A549 (cell line): ENCODE data around the gene ELAPOR1. TPM values are rescaled to one million over a fixed set of nuclear protein-coding genes. Genes with fewer than 3 reads are reported as not detected.
A peak's percentile ranks its signal among the peaks of the same experiment; 100 is the strongest.
"Not testable (repeated sequence)": the region's sequence is repeated elsewhere in the genome, so short reads cannot be mapped to it uniquely, and the experiment has no call there.

Experiments used
- ATAC-seq, 2 experiments: fragments of 200-7000 bp in 1 of 2; fragments of >200 bp in 1 of 2; cut with Nextera tagmentation in 1 of 2; cut with Tn5 transposase in 1 of 2; 3 replicates each; pipeline versions ENCODE4 v1.8.0 to v1.9.1; 2018 to 2020; ENCODE audit warnings: mild to moderate bottlenecking in 1 of 2, moderate library complexity in 1 of 2
- CTCF ChIA-PET: fragments of 300-600 bp; sonication (Branson Sonifier 250); formaldehyde crosslinking; extraction: SDS; loops from one replicate; lab custom pipeline; 2021; ENCODE audit warnings: antibody characterized with exemption, inconsistent platforms; lab: Yijun Ruan, JAX
- POLR2A ChIA-PET: fragments of 350-600 bp; formaldehyde crosslinking; extraction: SDS; loops from one replicate; lab custom pipeline; 2021; ENCODE audit warnings: antibody characterized with exemption, inconsistent platforms; lab: Yijun Ruan, JAX
- DNase-seq, 2 experiments: peaks; one replicate each; pipeline versions ENCODE4 v3.0.0 to v3.0.0-alpha.2; 2011 to 2016; ENCODE audit warnings: low read depth in 1 of 2, low spot score in 1 of 2
- FAIRE-seq: peaks from 2 replicates; lab custom pipeline; 2011; peaks lifted over from hg19 to GRCh38; lab: Jason Lieb, UNC
- H3K27ac ChIP-seq, 2 experiments: fragments of >200 bp; sonication (Bioruptor Twin); formaldehyde crosslinking; 3 replicates each; pipeline ENCODE4 v1.5.1; 2016 to 2017
- H3K4me1 ChIP-seq: fragments of >200 bp; sonication (Bioruptor Twin); formaldehyde crosslinking; 3 replicates; pipeline ENCODE4 v1.6.1; 2016
- H3K4me2 ChIP-seq: fragments of >200 bp; sonication (Bioruptor Twin); formaldehyde crosslinking; 3 replicates; pipeline ENCODE4 v1.6.1; 2016
- H3K4me3 ChIP-seq: fragments of >200 bp; sonication (Bioruptor Twin); formaldehyde crosslinking; 3 replicates; pipeline ENCODE4 v1.5.1; 2016
- H3K9me3 ChIP-seq: fragments of >200 bp; sonication (Bioruptor Twin); formaldehyde crosslinking; 3 replicates; pipeline ENCODE4 v1.6.1; 2016
- ESRRA ChIP-seq: fragments of 150-350 bp; IDR thresholded peaks from 2 replicates; pipeline ENCODE4 v1.6.1; 2014; ENCODE audit warnings: mild to moderate bottlenecking, low read length, borderline replicate concordance
- FOSL2 ChIP-seq, 2 experiments: fragments of 450-650 bp in 1 of 2; fragments of >200 bp in 1 of 2; sonication (Bioruptor Twin) in 1 of 2; formaldehyde crosslinking; IDR thresholded peaks; 2 replicates each; pipeline versions ENCODE4 v1.5.0 to v1.6.1; 2016 to 2020; ENCODE audit warnings: mild to moderate bottlenecking in 1 of 2, moderate library complexity in 1 of 2
- HEYL ChIP-seq: fragments of 250-450 bp; sonication (Bioruptor Pico); IDR thresholded peaks from 2 replicates; pipeline ENCODE4 v1.8.0; 2021; ENCODE audit warnings: mild to moderate bottlenecking, moderate library complexity
- HMGXB4 ChIP-seq: fragments of 250-450 bp; sonication (Bioruptor Pico); IDR thresholded peaks from 2 replicates; pipeline ENCODE4 v1.5.0; 2021; ENCODE audit warnings: mild to moderate bottlenecking, moderate library complexity, borderline replicate concordance
- KDM1A ChIP-seq: fragments of 200-600 bp; sonication (generic); IDR thresholded peaks from 2 replicates; pipeline ENCODE4 v1.6.1; 2016; ENCODE audit warnings: low read depth, mild to moderate bottlenecking
- MAFK ChIP-seq: fragments of 450-650 bp; IDR thresholded peaks from 2 replicates; pipeline ENCODE4 v1.6.1; 2014; ENCODE audit not compliant: partially characterized antibody
- MAX ChIP-seq: IDR thresholded peaks from 2 replicates; pipeline ENCODE4 v1.6.1; 2012
- MAZ ChIP-seq: fragments of 150-350 bp; IDR thresholded peaks from 2 replicates; pipeline ENCODE4 v1.6.1; 2014; ENCODE audit warnings: antibody characterized with exemption, low read depth, low read length, borderline replicate concordance
- MYC ChIP-seq: IDR thresholded peaks from 2 replicates; pipeline ENCODE4 v1.6.1; 2012; ENCODE audit warnings: mild to moderate bottlenecking, inconsistent platforms, low read length, improper control_type of control experiment, borderline replicate concordance
- NFE2L2 ChIP-seq: fragments of 150-350 bp; conservative IDR thresholded peaks from 2 replicates; pipeline ENCODE4 v1.6.1; 2014; ENCODE audit warnings: low read length
- NR3C1 ChIP-seq: fragments of >200 bp; sonication (Bioruptor Twin); formaldehyde crosslinking; IDR thresholded peaks from 3 replicates; pipeline ENCODE4 v1.6.1; 2017
- POLR2A ChIP-seq: IDR thresholded peaks from 2 replicates; pipeline ENCODE4 v1.6.1; 2012; ENCODE audit warnings: mild to moderate bottlenecking, low read length
- POLR2AphosphoS2 ChIP-seq: conservative IDR thresholded peaks from 2 replicates; pipeline ENCODE4 v1.6.1; 2012; ENCODE audit warnings: low read length, improper control_type of control experiment, inconsistent platforms
- REST ChIP-seq: fragments of 200-600 bp; sonication (generic); IDR thresholded peaks from 2 replicates; pipeline ENCODE4 v1.6.1; 2016; ENCODE audit warnings: antibody characterized with exemption, mild to moderate bottlenecking, moderate library complexity
- RNF2 ChIP-seq: fragments of 200-600 bp; sonication (generic); IDR thresholded peaks from 2 replicates; pipeline ENCODE4 v1.6.1; 2016; ENCODE audit warnings: low read depth, mild to moderate bottlenecking, antibody characterized with exemption, moderate library complexity, borderline replicate concordance
- SREBF2 ChIP-seq: fragments of 450-650 bp; IDR thresholded peaks from 2 replicates; pipeline ENCODE4 v1.6.1; 2014; ENCODE audit warnings: mild to moderate bottlenecking, moderate library complexity
- TP53 ChIP-seq: fragments of 250-450 bp; sonication (Bioruptor Pico); IDR thresholded peaks from 2 replicates; pipeline ENCODE4 v1.5.0; 2021; ENCODE audit warnings: mild to moderate bottlenecking, moderate library complexity
- USF2 ChIP-seq: fragments of 450-650 bp; IDR thresholded peaks from 2 replicates; pipeline ENCODE4 v1.6.1; 2014; ENCODE audit warnings: antibody characterized with exemption
- ZC3H11A ChIP-seq: fragments of 450-650 bp; IDR thresholded peaks from 2 replicates; pipeline ENCODE4 v1.6.1; 2014; ENCODE audit warnings: antibody characterized with exemption, mild to moderate bottlenecking
- ZNF302 ChIP-seq: fragments of 250-450 bp; sonication (Bioruptor Pico); IDR thresholded peaks from 2 replicates; pipeline ENCODE4 v1.9.0; 2021; ENCODE audit warnings: inconsistent platforms, mild to moderate bottlenecking, moderate library complexity
- WGBS: methylation state at CpG from one replicate; pipeline ENCODE4 v1.1.6; 2017; ENCODE audit errors: missing lambda C conversion rate; 5-methylcytosine and 5-hydroxymethylcytosine counted together
- polyA plus RNA-seq, 4 experiments: library from polyadenylated mRNA; depleted of rRNA in 3 of 4; stranded (reverse); fragments of >200 nt; fragmentation: RNase III in 1 of 4; extraction: RNeasy Plus Mini Kit Qiagen cat#74134 plus additional on column Dnase treatment in 1 of 4; gene quantifications; 2 replicates in 3 of 4; 3 replicates in 1 of 4; pipeline ENCODE4 v1.2.3, GENCODE V29; 2011 to 2017

Gene ELAPOR1
- polyA plus RNA-seq, 2 of the 4 experiments (the other 2 are of a cell fraction), result 0.37 to 0.56 TPM

DNA sequence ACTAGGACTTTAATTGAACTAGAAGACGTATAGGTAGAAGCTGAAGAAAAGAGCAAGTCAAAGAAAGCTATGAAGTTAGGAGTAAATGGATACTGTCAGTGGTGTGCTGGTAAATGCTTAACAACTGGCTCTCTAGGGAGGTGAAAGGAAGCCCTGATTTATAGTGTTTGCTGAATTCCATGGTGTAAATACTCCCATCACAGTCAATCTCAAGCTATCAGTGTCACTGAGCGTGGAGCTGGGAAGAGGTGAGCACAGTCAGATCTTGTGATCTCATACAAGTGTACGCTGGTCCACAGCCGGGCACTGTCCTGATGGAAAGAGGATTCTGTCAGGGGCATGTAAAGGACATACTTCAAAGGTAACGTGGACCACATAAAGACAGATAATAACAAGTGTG is 28.3 kb downstream of the ELAPOR1 start:
- Histone ChIP-seq H3K4me3 (no peak overlapping the region), H3K4me1 (no peaks in the 10 kb centered on the region)
- CTCF ChIA-PET, result interaction anchor here (0.9 to 1.5 kb wide), 3 partner anchors 11 to 51 kb away, joined by 3 to 4 read pairs (median 4); a partner anchor contains a TSS
- peak in 1 of 2 experiments; percentile 10 for DNase-seq
- no peak for ATAC-seq
- no peak for FAIRE-seq
- TF ChIP-seq FOSL2 (IDR thresholded peaks at IDR 0.05) (no peak), FOSL2 (CRISPR knock-in tag; IDR thresholded peaks at IDR 0.05) (no peak), POLR2AphosphoS2 (no peak), MAZ (no peak), ZC3H11A (no peak), HEYL (CRISPR knock-in tag) (no peak), NFE2L2 (no peak), REST (no peak), KDM1A (no peak), POLR2A (no peak), TP53 (CRISPR knock-in tag) (no peak), MAFK (no peak), NR3C1 (no peak), MYC (no peak), MAX (no peak), RNF2 (no peak), ESRRA (no peak), HMGXB4 (CRISPR knock-in tag) (no peak), USF2 (no peak), ZNF302 (CRISPR knock-in tag) (no peak), SREBF2 (no peak)
- TF ChIP-seq, all 56 proteins: peak for 0
- POLR2A ChIA-PET, result no interaction called here
- Histone ChIP-seq H3K27ac (no peak overlapping the region), H3K4me2 (no peak overlapping the region), H3K9me3 (no peaks in the 10 kb centered on the region)
- WGBS, result 63% methylated on average over 5 of the region's 5 CpGs

GRCh38 chr1:109142725-109143124 is 28.8 kb downstream of the ELAPOR1 start:
- WGBS, result 82% methylated on average over 6 of the region's 6 CpGs
- CTCF ChIA-PET, FAIRE-seq, H3K27ac ChIP-seq, H3K4me1 ChIP-seq, DNase-seq, H3K4me2 ChIP-seq, H3K9me3 ChIP-seq, POLR2A ChIA-PET, H3K4me3 ChIP-seq, ATAC-seq: not testable (repeated sequence)
